RWPE1 (cell line): Measurements from ENCODE around the gene KLF14.

ENCODE experiments used
- CTCF ChIA-PET: fragments of 350-600 bp; sonication (Branson Sonifier 250); formaldehyde crosslinking; extraction: SDS; loops from one replicate; lab custom pipeline; 2021; lab: Yijun Ruan, JAX
- POLR2A ChIA-PET: fragments of 400-600 bp; formaldehyde crosslinking; extraction: SDS; loops from one replicate; lab custom pipeline; 2020; ENCODE audit warnings: antibody characterized with exemption; ENCODE audit not compliant: low non-redundant PET; lab: Yijun Ruan, JAX
- DNase-seq: peaks from one replicate; pipeline ENCODE4 v3.0.0; 2012; ENCODE audit warnings: low spot score
- H3K27ac ChIP-seq: fragments of 450-650 bp; 2 replicates; pipeline ENCODE4 v1.5.1; 2017
- CTCF ChIP-seq: fragments of 450-650 bp; conservative IDR thresholded peaks from 2 replicates; pipeline ENCODE4 v1.5.1; 2017; ENCODE audit warnings: low read depth, mild to moderate bottlenecking

Gene KLF14

GRCh38 chr7:130719541-130719940, 14.5 kb downstream of the KLF14 start:
- POLR2A ChIA-PET: no interaction called here
- no peak for TF ChIP-seq CTCF
- no peak for DNase-seq
- CTCF ChIA-PET: interaction anchor here (0.6 kb wide), 1 partner anchor 689 kb away, joined by 3 read pairs; no protein-coding TSS in a partner anchor
- H3K27ac ChIP-seq: no peak overlapping the region

GRCh38 chr7:130712416-130712815, 21.6 kb downstream of the KLF14 start:
- no peak for TF ChIP-seq CTCF
- ChIA-PET POLR2A (no interaction called here), CTCF (interaction anchor here (0.5 kb wide), 1 partner anchor 146 kb away, joined by 4 read pairs; no protein-coding TSS in a partner anchor)
- DNase-seq: no peak
- no peak overlapping the region for H3K27ac ChIP-seq

GRCh38 chr7:130708766-130709165, 25.2 kb downstream of the KLF14 start:
- TF ChIP-seq CTCF: no peak
- DNase-seq: no peak
- ChIA-PET POLR2A (no interaction called here), CTCF (no interaction called here)
- H3K27ac ChIP-seq: no peak overlapping the region

GRCh38 chr7:130708001-130708400, 26.0 kb downstream of the KLF14 start:
- POLR2A ChIA-PET: no interaction called here
- no peak for TF ChIP-seq CTCF

DNA sequence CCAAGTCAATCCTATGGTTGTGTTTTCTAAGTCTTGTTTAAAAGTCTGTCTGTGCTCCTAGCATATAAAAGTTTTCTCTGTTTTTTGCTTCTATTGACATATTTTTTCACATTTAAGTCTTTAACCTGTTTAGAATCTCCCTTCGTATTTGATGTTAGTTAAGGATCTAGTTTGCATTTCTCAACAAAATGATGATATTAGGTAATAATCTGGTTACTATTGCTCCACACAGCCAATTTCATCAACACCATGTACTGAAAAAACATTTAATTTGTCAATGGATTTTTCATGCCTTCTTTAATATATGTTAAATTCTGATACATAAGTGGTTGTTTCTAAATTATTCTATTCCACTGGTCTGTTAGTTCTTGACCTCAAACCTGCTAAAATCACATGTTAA, 30.2 kb downstream of the KLF14 start:
- ChIA-PET CTCF (no interaction called here), POLR2A (no interaction called here)

More at GRCh38 chr7:130708001-130708400, 26.0 kb downstream of the KLF14 start:
- DNase-seq: no peak
- no peak overlapping the region for H3K27ac ChIP-seq
- CTCF ChIA-PET: interaction anchor here (0.5 kb wide), 1 partner anchor 682 kb away, joined by 4 read pairs; no protein-coding TSS in a partner anchor

DNA sequence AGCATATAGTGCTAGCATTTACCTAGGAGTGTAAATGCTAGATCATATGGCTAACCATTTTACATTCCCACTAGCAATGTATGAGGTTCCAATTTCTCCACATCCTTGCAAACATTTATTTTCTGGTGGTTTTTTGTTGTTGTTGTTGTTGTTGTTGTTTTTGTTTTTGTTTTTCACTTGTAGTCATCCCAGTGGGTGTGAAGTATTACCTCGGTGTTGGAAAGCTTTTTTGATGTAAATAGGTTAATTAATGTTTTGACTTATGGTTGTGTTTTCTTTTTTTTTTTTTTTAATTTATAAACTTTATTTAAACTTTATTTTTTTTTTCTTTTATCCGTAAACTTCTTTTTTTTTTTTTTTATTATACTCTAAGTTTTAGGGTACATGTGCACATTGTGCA, 32.4 kb downstream of the KLF14 start:
- H3K27ac ChIP-seq: no peak overlapping the region
- TF ChIP-seq CTCF: no peak
- ChIA-PET POLR2A (no interaction called here), CTCF (interaction anchor here (0.6 kb wide), 1 partner anchor 629 kb away, joined by 3 read pairs; no protein-coding TSS in a partner anchor)
- no peak for DNase-seq

More for the DNA sequence above, 30.2 kb downstream of the KLF14 start:
- no peak for TF ChIP-seq CTCF
- no peak overlapping the region for H3K27ac ChIP-seq
- DNase-seq: no peak
